C4-2B (cell line): ENCODE measurements around the gene LDB3.
A peak's percentile ranks its signal among the peaks of the same experiment; 100 is the strongest.

ENCODE experiments used
- H3K27ac ChIP-seq: fragments of 450-650 bp; 2 replicates; pipeline ENCODE4 v1.5.1; 2017
- ZFX ChIP-seq: fragments of 450-650 bp; IDR thresholded peaks from 2 replicates; pipeline ENCODE4 v1.6.1; 2017
- TF ChIP-seq, protein P1 (sequence below): fragments of 450-650 bp; conservative IDR thresholded peaks from 2 replicates; pipeline ENCODE4 v1.5.1; 2017; ENCODE audit warnings: mild to moderate bottlenecking

Gene LDB3

DNA sequence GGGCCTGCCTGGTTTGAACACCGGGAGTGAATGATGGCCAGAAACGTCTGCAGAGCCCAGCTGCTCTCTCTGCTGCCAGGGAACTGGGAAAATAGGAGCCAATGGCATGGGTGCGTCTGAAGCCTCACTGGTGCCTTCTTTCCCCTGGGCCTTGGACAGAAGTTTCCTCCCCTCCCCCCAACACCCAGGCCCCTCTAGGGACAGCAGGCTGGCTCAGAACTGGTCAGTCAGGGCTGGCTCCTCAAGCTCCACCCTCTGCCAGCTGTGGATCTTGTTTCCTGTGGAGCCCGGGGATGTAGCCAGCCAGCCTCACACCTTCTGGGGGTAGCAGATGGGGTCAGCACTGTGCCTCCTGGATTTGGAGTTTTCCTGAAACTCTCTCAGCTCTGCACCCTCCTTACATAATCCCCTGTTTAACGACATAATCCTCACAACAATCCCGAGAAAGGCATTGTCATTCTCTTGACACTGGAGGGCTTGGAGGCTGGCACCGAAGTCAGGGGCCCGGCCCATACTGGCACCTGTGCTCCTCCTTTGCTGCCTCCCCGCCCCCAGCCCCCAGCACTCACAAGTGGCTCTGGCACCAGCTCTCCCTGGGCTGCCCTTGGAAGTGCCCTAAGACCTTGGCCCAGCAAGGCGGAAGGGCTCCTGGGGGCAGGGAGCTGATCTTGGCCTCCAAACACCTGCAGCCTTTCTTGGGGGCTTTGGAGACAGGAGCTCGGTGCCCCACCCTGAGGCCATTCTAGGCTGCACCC is 5.7 kb downstream of the LDB3 start:
- H3K27ac ChIP-seq = no peak overlapping the region
- no peak for TF ChIP-seq ZFX
- TF ChIP-seq, protein P1, sequence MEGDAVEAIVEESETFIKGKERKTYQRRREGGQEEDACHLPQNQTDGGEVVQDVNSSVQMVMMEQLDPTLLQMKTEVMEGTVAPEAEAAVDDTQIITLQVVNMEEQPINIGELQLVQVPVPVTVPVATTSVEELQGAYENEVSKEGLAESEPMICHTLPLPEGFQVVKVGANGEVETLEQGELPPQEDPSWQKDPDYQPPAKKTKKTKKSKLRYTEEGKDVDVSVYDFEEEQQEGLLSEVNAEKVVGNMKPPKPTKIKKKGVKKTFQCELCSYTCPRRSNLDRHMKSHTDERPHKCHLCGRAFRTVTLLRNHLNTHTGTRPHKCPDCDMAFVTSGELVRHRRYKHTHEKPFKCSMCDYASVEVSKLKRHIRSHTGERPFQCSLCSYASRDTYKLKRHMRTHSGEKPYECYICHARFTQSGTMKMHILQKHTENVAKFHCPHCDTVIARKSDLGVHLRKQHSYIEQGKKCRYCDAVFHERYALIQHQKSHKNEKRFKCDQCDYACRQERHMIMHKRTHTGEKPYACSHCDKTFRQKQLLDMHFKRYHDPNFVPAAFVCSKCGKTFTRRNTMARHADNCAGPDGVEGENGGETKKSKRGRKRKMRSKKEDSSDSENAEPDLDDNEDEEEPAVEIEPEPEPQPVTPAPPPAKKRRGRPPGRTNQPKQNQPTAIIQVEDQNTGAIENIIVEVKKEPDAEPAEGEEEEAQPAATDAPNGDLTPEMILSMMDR = no peak

GRCh38 chr10:86674912-86675311 is 6.6 kb downstream of the LDB3 start:
- no peak overlapping the region for H3K27ac ChIP-seq
- TF ChIP-seq, protein P1 = no peak
- TF ChIP-seq ZFX = no peak

DNA sequence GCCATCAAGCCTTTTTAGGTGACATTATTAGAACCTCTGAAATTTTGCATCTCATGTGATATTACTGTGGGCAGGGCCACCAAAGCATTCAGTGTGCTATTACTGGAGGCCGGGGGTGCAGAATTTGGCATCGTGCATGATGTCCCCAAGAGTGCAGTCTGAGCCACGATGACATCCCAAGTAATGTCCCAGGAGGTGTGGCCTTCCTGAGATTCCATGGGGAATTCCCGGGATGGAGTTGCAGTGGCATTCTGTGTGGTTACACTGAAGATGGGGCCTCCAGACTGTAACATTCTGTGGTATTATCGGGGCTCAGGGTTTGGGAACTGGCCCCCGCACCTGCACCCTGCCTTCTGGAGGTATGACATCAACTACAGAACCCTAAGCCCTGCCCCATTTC is 9.1 kb downstream of the LDB3 start:
- no peak overlapping the region for H3K27ac ChIP-seq
- TF ChIP-seq ZFX = no peak
- TF ChIP-seq, protein P1 = no peak

GRCh38 chr10:86678999-86679792 is 10.9 kb downstream of the LDB3 start:
- H3K27ac ChIP-seq = no peak overlapping the region
- no peak for TF ChIP-seq ZFX

GRCh38 chr10:86681047-86681446 is 12.7 kb downstream of the LDB3 start:
- peak overlapping the region; percentile 9; the same call in 1 of the 2 replicates for H3K27ac ChIP-seq
- TF ChIP-seq, protein P1 = no peak

- TF ChIP-seq, protein P1 = no peak
- TF ChIP-seq ZFX = no peak
- peak overlapping the region; percentile 9; the same call in 1 of the 2 replicates for H3K27ac ChIP-seq
These were observed 13.5 kb downstream of the LDB3 start for GRCh38 chr10:86681722-86682386.

GRCh38 chr10:86682675-86683074 is 14.4 kb downstream of the LDB3 start:
- no peak overlapping the region for H3K27ac ChIP-seq
- no peak for TF ChIP-seq ZFX
- TF ChIP-seq, protein P1 = no peak
